ENCODE results near the gene SCYGR2.
"Not testable (repeated sequence)": the region's sequence is repeated elsewhere in the genome, so short reads cannot be mapped to it uniquely, and the experiment has no call there.

The SCYGR2 gene

GRCh38 chr2:227598835-227599503 lies at the start of gene SCYGR2:
Gene SCYGR2, plus strand, starts transcription at chr2:227598893. Its CDS starts 0 bp downstream, at chr2:227598893.
- not testable (repeated sequence) for DNase-seq (ENCODE audit: low spot score)

- no peak for DNase-seq (ENCODE audit: low spot score)
These were observed 46.9 kb upstream of the SCYGR2 start for GRCh38 chr2:227551836-227552235.

GRCh38 chr2:227562581-227562980 lies 36.1 kb upstream of the SCYGR2 start:
- no peak for DNase-seq (ENCODE audit: low spot score)

GRCh38 chr2:227565080-227565479 lies 33.6 kb upstream of the SCYGR2 start:
- no peak for DNase-seq (ENCODE audit: low spot score)

GRCh38 chr2:227566012-227566411 lies 32.7 kb upstream of the SCYGR2 start:
- DNase-seq (ENCODE audit: low spot score), result no peak

GRCh38 chr2:227568852-227569169 lies 29.9 kb upstream of the SCYGR2 start:
- DNase-seq (ENCODE audit: low spot score), result no peak

GRCh38 chr2:227570615-227571014 lies 28.1 kb upstream of the SCYGR2 start:
- DNase-seq (ENCODE audit: low spot score), result no peak

- no peak for DNase-seq (ENCODE audit: low spot score)
These were observed 22.6 kb upstream of the SCYGR2 start for GRCh38 chr2:227576110-227576509.

GRCh38 chr2:227576812-227577211 lies 21.9 kb upstream of the SCYGR2 start:
- DNase-seq (ENCODE audit: low spot score), result no peak

- no peak for DNase-seq (ENCODE audit: low spot score)
These were observed 21.1 kb upstream of the SCYGR2 start for GRCh38 chr2:227577555-227577954.

GRCh38 chr2:227578642-227579041 lies 20.1 kb upstream of the SCYGR2 start:
- no peak for DNase-seq (ENCODE audit: low spot score)

GRCh38 chr2:227579791-227580190 lies 18.9 kb upstream of the SCYGR2 start:
- DNase-seq (ENCODE audit: low spot score), result no peak

GRCh38 chr2:227582369-227582768 lies 16.3 kb upstream of the SCYGR2 start:
- no peak for DNase-seq (ENCODE audit: low spot score)

GRCh38 chr2:227592694-227593387 lies 5.9 kb upstream of the SCYGR2 start:
- DNase-seq (ENCODE audit: low spot score), result no peak

- DNase-seq (ENCODE audit: low spot score), result no peak
These were observed 2.9 kb upstream of the SCYGR2 start for GRCh38 chr2:227595797-227596196.

GRCh38 chr2:227597036-227597435 lies 1.7 kb upstream of the SCYGR2 start:
- no peak for DNase-seq (ENCODE audit: low spot score)

- DNase-seq (ENCODE audit: low spot score), result no peak
These were observed 695 bp upstream of the SCYGR2 start for GRCh38 chr2:227597998-227598397.

GRCh38 chr2:227602358-227602757 lies 3.7 kb downstream of the SCYGR2 start:
- no peak for DNase-seq (ENCODE audit: low spot score)

GRCh38 chr2:227606476-227606875 lies 7.8 kb downstream of the SCYGR2 start:
- DNase-seq (ENCODE audit: low spot score), result no peak

- DNase-seq (ENCODE audit: low spot score), result no peak
These were observed 9.2 kb downstream of the SCYGR2 start for GRCh38 chr2:227607941-227608340.

- DNase-seq (ENCODE audit: low spot score), result no peak
These were observed 10.1 kb downstream of the SCYGR2 start for GRCh38 chr2:227608561-227609338.

- DNase-seq (ENCODE audit: low spot score), result no peak
These were observed 11.4 kb downstream of the SCYGR2 start for GRCh38 chr2:227610123-227610522.

All from HuH-7.5 (cell line).